ENCODE measurements around the gene HECA.

GRCh38 chr6:139135578-139136545, 982 bp downstream of the HECA start:
- TF ChIP-seq YY1 (IDR thresholded peaks at IDR 0.05) (no peak), CTCF (IDR thresholded peaks at IDR 0.05; ENCODE audit: low read depth, low read length, missing input control) (no peak), FOXA1 (IDR thresholded peaks at IDR 0.05) (no peak), ZBTB33 (IDR thresholded peaks at IDR 0.05) (no peak), JUND (IDR thresholded peaks at IDR 0.05) (no peak), TAF1 (conservative IDR thresholded peaks at IDR 0.05) (no peak), REST (IDR thresholded peaks at IDR 0.05) (no peak), RXRA (IDR thresholded peaks at IDR 0.05) (no peak)
- TF ChIP-seq, protein P1, sequence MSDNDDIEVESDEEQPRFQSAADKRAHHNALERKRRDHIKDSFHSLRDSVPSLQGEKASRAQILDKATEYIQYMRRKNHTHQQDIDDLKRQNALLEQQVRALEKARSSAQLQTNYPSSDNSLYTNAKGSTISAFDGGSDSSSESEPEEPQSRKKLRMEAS (IDR thresholded peaks at IDR 0.05) = no peak
